AG09319 (cell line): ENCODE results near the gene BUD23.

Experiments used
- DNase-seq: peaks from one replicate; pipeline ENCODE4 v3.0.0-alpha.2; 2010; ENCODE audit warnings: low read depth; ENCODE audit errors: extremely low read depth
- CTCF ChIP-seq: IDR thresholded peaks from 2 replicates; pipeline ENCODE4 v1.5.1; 2011; ENCODE audit warnings: low read depth, mild to moderate bottlenecking, inconsistent platforms, low read length, moderate library complexity

The BUD23 gene

GRCh38 chr7:73696372-73696771 is 13.0 kb downstream of the BUD23 start:
- TF ChIP-seq CTCF: no peak
- no peak for DNase-seq

- no peak for TF ChIP-seq CTCF
- DNase-seq: no peak
These were observed 15.0 kb downstream of the BUD23 start for GRCh38 chr7:73698410-73698809.

- TF ChIP-seq CTCF: no peak
- DNase-seq: no peak
These were observed 16.1 kb downstream of the BUD23 start for GRCh38 chr7:73699370-73700068.

GRCh38 chr7:73700069-73700423 is 16.6 kb downstream of the BUD23 start:
- TF ChIP-seq CTCF: no peak
- no peak for DNase-seq

- DNase-seq: no peak
- TF ChIP-seq CTCF: no peak
These were observed 17.3 kb downstream of the BUD23 start for GRCh38 chr7:73700581-73701134.

GRCh38 chr7:73701357-73701995 is 18.1 kb downstream of the BUD23 start:
- DNase-seq: no peak

More at GRCh38 chr7:73701357-73701995, 18.1 kb downstream of the BUD23 start:
- peak; percentile 55 for TF ChIP-seq CTCF
